Measurements from ENCODE around the gene COL27A1. TPM values are rescaled to one million over a fixed set of nuclear protein-coding genes. Genes with fewer than 3 reads are reported as not detected.
A peak's percentile ranks its signal among the peaks of the same experiment; 100 is the strongest.

Gene COL27A1
- total RNA-seq, 1 donor from 2014 or later = 3.7 TPM

- no peak for DNase-seq (ENCODE audit: low spot score)
- intact Hi-C loops (cut with micrococcal nuclease) = no loop called here
- no peak overlapping the region for H3K4me3 Mint-ChIP-seq (ENCODE audit: low read depth)
- no peaks in the 10 kb centered on the region for H3K9me3 Mint-ChIP-seq
- H3K4me1 Mint-ChIP-seq (ENCODE audit: low read depth) = no peaks in the 10 kb centered on the region
- no peak overlapping the region for H3K27ac Mint-ChIP-seq
- peaks cover 5% of the 10 kb centered on the region for H3K27me3 Mint-ChIP-seq (ENCODE audit: low read depth)
- H3K36me3 Mint-ChIP-seq (ENCODE audit: low read depth) = no peaks in the 10 kb centered on the region
Measured at GRCh38 chr9:114141553-114142402, 13.6 kb upstream of the COL27A1 start.

- intact Hi-C loops (cut with micrococcal nuclease) = no loop called here
- Mint-ChIP-seq H3K27ac (no peak overlapping the region), H3K27me3 (ENCODE audit: low read depth) (peaks cover 4% of the 10 kb centered on the region), H3K9me3 (no peaks in the 10 kb centered on the region), H3K4me1 (ENCODE audit: low read depth) (no peaks in the 10 kb centered on the region), H3K4me3 (ENCODE audit: low read depth) (no peak overlapping the region), H3K36me3 (ENCODE audit: low read depth) (no peaks in the 10 kb centered on the region)
- DNase-seq (ENCODE audit: low spot score) = no peak
Measured at GRCh38 chr9:114143234-114143633, 12.1 kb upstream of the COL27A1 start.

DNA sequence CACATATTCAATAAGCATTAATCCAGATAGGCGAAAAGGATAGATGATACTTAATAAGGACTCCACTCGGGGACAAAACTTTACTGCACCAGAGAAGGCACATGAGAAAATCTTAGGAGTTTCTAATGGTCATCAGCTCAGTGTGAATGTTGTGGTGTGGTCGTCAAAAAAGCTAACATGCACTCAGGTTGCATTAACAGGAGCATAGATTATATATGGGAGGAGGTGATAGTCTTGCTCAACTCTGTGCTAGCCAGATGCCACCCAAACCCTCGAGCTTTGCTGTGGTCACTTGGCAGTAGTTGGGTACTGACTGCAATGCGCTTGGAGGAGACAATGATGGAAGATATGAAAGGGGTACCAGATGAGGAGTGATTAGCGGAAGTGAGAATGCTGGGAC lies 8.6 kb upstream of the COL27A1 start:
- peaks cover 11% of the 10 kb centered on the region for H3K27me3 Mint-ChIP-seq (ENCODE audit: low read depth)
- no peak for DNase-seq (ENCODE audit: low spot score)
- H3K4me3 Mint-ChIP-seq (ENCODE audit: low read depth) = no peak overlapping the region
- H3K36me3 Mint-ChIP-seq (ENCODE audit: low read depth) = no peaks in the 10 kb centered on the region
- no peak overlapping the region for H3K27ac Mint-ChIP-seq
- no peaks in the 10 kb centered on the region for H3K9me3 Mint-ChIP-seq
- intact Hi-C loops (cut with micrococcal nuclease) = no loop called here
- H3K4me1 Mint-ChIP-seq (ENCODE audit: low read depth) = no peaks in the 10 kb centered on the region

DNA sequence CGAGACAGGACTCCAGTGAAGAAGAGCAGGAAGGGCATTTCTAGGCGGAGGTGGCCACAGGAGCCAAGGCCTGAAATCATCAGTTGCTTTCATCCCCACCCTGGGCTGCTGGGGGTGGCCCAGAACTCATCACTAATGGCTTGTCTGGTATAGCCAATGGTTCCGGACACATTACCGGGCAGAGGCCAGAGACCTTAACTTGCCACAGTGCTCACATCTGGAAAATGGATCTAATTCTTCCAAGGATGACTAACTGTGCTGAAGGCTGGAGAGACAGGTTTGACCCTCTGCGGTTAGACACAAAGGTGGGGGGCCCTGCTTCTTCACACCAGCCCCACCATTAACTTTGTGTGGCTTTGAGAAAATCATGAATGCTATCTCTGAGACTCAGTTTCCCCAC lies 6.2 kb upstream of the COL27A1 start:
- Mint-ChIP-seq H3K36me3 (ENCODE audit: low read depth) (no peaks in the 10 kb centered on the region), H3K27me3 (ENCODE audit: low read depth) (peaks cover 26% of the 10 kb centered on the region), H3K27ac (no peak overlapping the region), H3K4me3 (ENCODE audit: low read depth) (no peak overlapping the region), H3K4me1 (ENCODE audit: low read depth) (no peaks in the 10 kb centered on the region), H3K9me3 (no peaks in the 10 kb centered on the region)
- intact Hi-C loops (cut with micrococcal nuclease) = no loop called here
- no peak for DNase-seq (ENCODE audit: low spot score)

- Mint-ChIP-seq H3K27ac (no peak overlapping the region), H3K36me3 (ENCODE audit: low read depth) (no peaks in the 10 kb centered on the region), H3K4me3 (ENCODE audit: low read depth) (no peak overlapping the region), H3K9me3 (no peaks in the 10 kb centered on the region), H3K4me1 (ENCODE audit: low read depth) (peaks cover 6% of the 10 kb centered on the region), H3K27me3 (ENCODE audit: low read depth) (peaks cover 32% of the 10 kb centered on the region)
- intact Hi-C loops (cut with micrococcal nuclease) = no loop called here
- DNase-seq (ENCODE audit: low spot score) = no peak
Measured at GRCh38 chr9:114149765-114150340, 5.5 kb upstream of the COL27A1 start.

DNA sequence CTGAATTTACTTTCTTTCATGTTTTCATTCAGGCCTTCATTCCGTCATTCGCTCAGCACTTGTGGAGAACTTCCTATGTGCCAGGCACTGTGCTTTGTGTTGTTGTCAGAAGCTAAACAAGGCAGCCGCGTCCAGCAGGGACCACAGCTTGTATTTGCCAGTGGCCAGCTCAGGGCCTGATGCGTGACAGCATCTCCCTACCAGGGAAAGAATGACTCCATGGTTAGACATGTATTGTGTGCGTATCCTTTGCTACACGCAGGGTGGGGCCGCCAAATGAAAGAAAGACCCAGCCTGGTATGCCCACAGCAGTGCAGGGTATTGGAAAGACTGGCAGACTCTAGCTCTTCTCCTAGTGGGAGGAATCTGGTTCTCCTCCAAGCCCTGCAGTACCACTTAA lies 4.7 kb upstream of the COL27A1 start:
- no peaks in the 10 kb centered on the region for H3K36me3 Mint-ChIP-seq (ENCODE audit: low read depth)
- DNase-seq (ENCODE audit: low spot score) = no peak
- H3K4me1 Mint-ChIP-seq (ENCODE audit: low read depth) = peaks cover 6% of the 10 kb centered on the region
- H3K27me3 Mint-ChIP-seq (ENCODE audit: low read depth) = peaks cover 37% of the 10 kb centered on the region
- no peaks in the 10 kb centered on the region for H3K9me3 Mint-ChIP-seq
- no peak overlapping the region for H3K27ac Mint-ChIP-seq
- intact Hi-C loops (cut with micrococcal nuclease) = no loop called here
- H3K4me3 Mint-ChIP-seq (ENCODE audit: low read depth) = no peak overlapping the region

DNA sequence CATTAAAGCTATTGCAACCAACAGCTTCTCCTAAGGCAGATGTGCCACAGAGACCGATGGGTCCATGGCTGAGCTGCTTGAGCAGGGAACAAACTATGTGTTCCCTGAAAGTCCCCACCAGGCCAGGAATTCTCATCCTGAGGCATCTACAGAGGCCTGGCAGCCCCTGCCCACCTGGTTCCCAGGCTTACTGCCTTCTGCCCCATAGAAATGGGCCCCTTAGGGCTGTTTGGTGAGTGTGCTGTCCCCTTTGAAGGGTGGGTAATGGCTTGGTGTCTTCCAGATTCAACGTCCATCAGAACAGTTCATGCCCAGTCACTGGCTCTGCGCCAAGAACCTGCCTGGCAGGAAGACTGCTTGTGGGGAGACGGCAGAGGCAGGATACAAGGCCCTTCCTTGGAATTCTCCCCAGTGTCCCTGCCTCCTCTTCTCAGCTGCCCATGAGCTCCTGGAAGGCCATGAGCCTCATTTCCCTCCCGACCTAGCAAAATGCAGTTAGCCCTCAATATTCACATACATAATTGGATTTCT lies 3.8 kb upstream of the COL27A1 start:
- Mint-ChIP-seq H3K4me1 (ENCODE audit: low read depth) (peaks cover 9% of the 10 kb centered on the region), H3K27ac (no peak overlapping the region), H3K36me3 (ENCODE audit: low read depth) (no peaks in the 10 kb centered on the region), H3K27me3 (ENCODE audit: low read depth) (peaks cover 40% of the 10 kb centered on the region), H3K4me3 (ENCODE audit: low read depth) (no peak overlapping the region), H3K9me3 (no peaks in the 10 kb centered on the region)
- DNase-seq (ENCODE audit: low spot score) = no peak
- intact Hi-C loops (cut with micrococcal nuclease) = no loop called here

DNA sequence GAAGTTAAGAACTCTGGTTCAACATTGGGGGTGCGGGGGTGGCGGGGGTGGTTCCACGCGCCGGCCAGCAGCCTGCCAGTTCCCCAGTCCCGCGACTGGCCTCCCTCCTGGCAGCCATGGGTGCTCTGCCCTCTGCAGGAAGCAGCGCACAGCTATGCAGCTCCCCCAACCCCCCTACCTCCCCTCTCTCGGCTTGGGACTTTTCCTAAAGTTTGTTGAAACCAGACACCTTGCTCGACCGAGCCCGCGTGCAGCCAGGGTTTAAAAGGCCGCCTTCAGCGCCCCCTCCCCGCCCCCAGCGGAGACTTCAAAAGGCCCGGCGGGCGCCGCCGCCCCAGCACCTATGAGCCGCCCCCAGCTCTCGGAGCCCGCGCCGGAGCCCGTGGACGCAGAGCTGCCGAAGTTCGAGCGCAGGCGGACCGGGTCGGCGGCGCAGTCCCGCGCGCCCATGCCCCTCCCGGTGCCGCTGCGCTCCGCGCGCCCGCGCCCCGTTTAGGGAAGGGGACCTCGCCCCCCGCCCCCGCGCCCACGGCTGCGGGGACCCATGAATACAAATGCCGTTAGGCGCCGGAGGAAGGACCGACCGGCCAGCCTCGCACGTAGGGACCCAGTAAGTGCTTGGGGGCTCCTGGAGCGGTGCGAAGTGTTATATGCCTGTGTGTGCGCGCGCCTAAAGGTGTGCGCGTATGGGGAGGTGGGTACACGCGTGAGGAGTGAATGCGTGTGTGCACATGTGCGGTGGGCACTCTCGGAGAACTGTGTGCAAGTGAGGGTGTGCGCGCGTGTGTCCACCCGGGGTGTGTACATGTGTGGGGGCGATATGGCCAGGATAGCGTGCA lies 1.4 kb upstream of the COL27A1 start:
- H3K36me3 Mint-ChIP-seq (ENCODE audit: low read depth) = no peaks in the 10 kb centered on the region
- peaks cover 11% of the 10 kb centered on the region for H3K4me1 Mint-ChIP-seq (ENCODE audit: low read depth)
- H3K4me3 Mint-ChIP-seq (ENCODE audit: low read depth) = peak overlapping the region; percentile 53
- intact Hi-C loops (cut with micrococcal nuclease) = no loop called here
- no peak overlapping the region for H3K27ac Mint-ChIP-seq
- no peak for DNase-seq (ENCODE audit: low spot score)
- H3K27me3 Mint-ChIP-seq (ENCODE audit: low read depth) = peaks cover 44% of the 10 kb centered on the region
- H3K9me3 Mint-ChIP-seq = no peaks in the 10 kb centered on the region

GRCh38 chr9:114154600-114155102 lies 686 bp upstream of the COL27A1 start:
- DNase-seq (ENCODE audit: low spot score) = no peak
- Mint-ChIP-seq H3K4me3 (ENCODE audit: low read depth) (peak overlapping the region; percentile 53), H3K4me1 (ENCODE audit: low read depth) (peaks cover 11% of the 10 kb centered on the region), H3K36me3 (ENCODE audit: low read depth) (no peaks in the 10 kb centered on the region), H3K27ac (no peak overlapping the region), H3K27me3 (ENCODE audit: low read depth) (peaks cover 44% of the 10 kb centered on the region), H3K9me3 (no peaks in the 10 kb centered on the region)
- intact Hi-C loops (cut with micrococcal nuclease) = loop anchor here (1.0 to 5.0 kb wide), 2 partner anchors 118 to 137 kb away; no protein-coding TSS in a partner anchor

GRCh38 chr9:114155995-114156656 lies 789 bp downstream of the COL27A1 start:
- H3K27me3 Mint-ChIP-seq (ENCODE audit: low read depth) = peaks cover 42% of the 10 kb centered on the region
- H3K36me3 Mint-ChIP-seq (ENCODE audit: low read depth) = no peaks in the 10 kb centered on the region
- peak overlapping the region; percentile 86 for H3K4me3 Mint-ChIP-seq (ENCODE audit: low read depth)
- no peak for DNase-seq (ENCODE audit: low spot score)
- H3K4me1 Mint-ChIP-seq (ENCODE audit: low read depth) = peaks cover 11% of the 10 kb centered on the region
- H3K9me3 Mint-ChIP-seq = no peaks in the 10 kb centered on the region
- H3K27ac Mint-ChIP-seq = peak overlapping the region; percentile 74
- intact Hi-C loops (cut with micrococcal nuclease) = loop anchor here (1.0 to 5.0 kb wide), 2 partner anchors 116 to 135 kb away; no protein-coding TSS in a partner anchor

- peaks cover 36% of the 10 kb centered on the region for H3K27me3 Mint-ChIP-seq (ENCODE audit: low read depth)
- H3K9me3 Mint-ChIP-seq = no peaks in the 10 kb centered on the region
- intact Hi-C loops (cut with micrococcal nuclease) = loop anchor here (5.0 kb wide), 1 partner anchor 115 kb away; no protein-coding TSS in a partner anchor
- DNase-seq (ENCODE audit: low spot score) = no peak
- peak overlapping the region; percentile 74 for H3K27ac Mint-ChIP-seq
- H3K36me3 Mint-ChIP-seq (ENCODE audit: low read depth) = no peaks in the 10 kb centered on the region
- H3K4me3 Mint-ChIP-seq (ENCODE audit: low read depth) = peak overlapping the region; percentile 86
- H3K4me1 Mint-ChIP-seq (ENCODE audit: low read depth) = peaks cover 11% of the 10 kb centered on the region
Measured at GRCh38 chr9:114156657-114157421, 1.5 kb downstream of the COL27A1 start.
